GM21737 (cell line): ENCODE data around the gene PTBP2.

Experiments used
- ATAC-seq: cut with Tn5 transposase; IDR thresholded peaks from one replicate; pipeline ENCODE4 v1.9.1; 2021; ENCODE audit warnings: mild to moderate bottlenecking, moderate library complexity; ENCODE audit not compliant: unreplicated experiment

Gene PTBP2

GRCh38 chr1:96721416-96722160 is at the start of gene PTBP2:
PTBP2 (plus strand) TSS chr1:96721784; CDS start chr1:96721865, 81 bp downstream.
- ATAC-seq, result peak; percentile 95

GRCh38 chr1:96674915-96675314 is 46.7 kb upstream of the PTBP2 start:
- ATAC-seq, result no peak

- no peak for ATAC-seq
Measured at GRCh38 chr1:96682056-96682455, 39.5 kb upstream of the PTBP2 start.

GRCh38 chr1:96683931-96684330 is 37.7 kb upstream of the PTBP2 start:
- no peak for ATAC-seq

GRCh38 chr1:96684744-96685143 is 36.8 kb upstream of the PTBP2 start:
- no peak for ATAC-seq

GRCh38 chr1:96688767-96689166 is 32.8 kb upstream of the PTBP2 start:
- ATAC-seq, result no peak

GRCh38 chr1:96695954-96696353 is 25.6 kb upstream of the PTBP2 start:
- no peak for ATAC-seq

GRCh38 chr1:96698342-96698983 is 23.1 kb upstream of the PTBP2 start:
- ATAC-seq, result no peak

GRCh38 chr1:96703186-96703585 is 18.4 kb upstream of the PTBP2 start:
- no peak for ATAC-seq

GRCh38 chr1:96707023-96707422 is 14.6 kb upstream of the PTBP2 start:
- ATAC-seq, result no peak

- ATAC-seq, result no peak
Measured at GRCh38 chr1:96708482-96708881, 13.1 kb upstream of the PTBP2 start.

- ATAC-seq, result no peak
Measured at GRCh38 chr1:96710708-96711477, 10.7 kb upstream of the PTBP2 start.

- no peak for ATAC-seq
Measured at GRCh38 chr1:96713649-96714048, 7.9 kb upstream of the PTBP2 start.

GRCh38 chr1:96714881-96715280 is 6.7 kb upstream of the PTBP2 start:
- no peak for ATAC-seq

GRCh38 chr1:96715482-96715881 is 6.1 kb upstream of the PTBP2 start:
- ATAC-seq, result no peak

- ATAC-seq, result peak; percentile 1
Measured at GRCh38 chr1:96721053-96721415, 550 bp upstream of the PTBP2 start.

GRCh38 chr1:96722161-96722922 is 758 bp downstream of the PTBP2 start:
- peak; percentile 43 for ATAC-seq

GRCh38 chr1:96722958-96723357 is 1.4 kb downstream of the PTBP2 start:
- ATAC-seq, result no peak

GRCh38 chr1:96723377-96723776 is 1.8 kb downstream of the PTBP2 start:
- no peak for ATAC-seq

- ATAC-seq, result no peak
Measured at GRCh38 chr1:96723936-96724335, 2.4 kb downstream of the PTBP2 start.

- ATAC-seq, result no peak
Measured at GRCh38 chr1:96727860-96728259, 6.3 kb downstream of the PTBP2 start.
